HG02870 (cell line): ENCODE data around the gene CCM2.
A peak's percentile ranks its signal among the peaks of the same experiment; 100 is the strongest.
"Not testable (repeated sequence)": the region's sequence is repeated elsewhere in the genome, so short reads cannot be mapped to it uniquely, and the experiment has no call there.

Experiments
- ATAC-seq: cut with Tn5 transposase; IDR thresholded peaks from one replicate; pipeline ENCODE4 v1.9.1; 2021; ENCODE audit warnings: mild to moderate bottlenecking, moderate library complexity; ENCODE audit not compliant: unreplicated experiment

CCM2 gene

DNA sequence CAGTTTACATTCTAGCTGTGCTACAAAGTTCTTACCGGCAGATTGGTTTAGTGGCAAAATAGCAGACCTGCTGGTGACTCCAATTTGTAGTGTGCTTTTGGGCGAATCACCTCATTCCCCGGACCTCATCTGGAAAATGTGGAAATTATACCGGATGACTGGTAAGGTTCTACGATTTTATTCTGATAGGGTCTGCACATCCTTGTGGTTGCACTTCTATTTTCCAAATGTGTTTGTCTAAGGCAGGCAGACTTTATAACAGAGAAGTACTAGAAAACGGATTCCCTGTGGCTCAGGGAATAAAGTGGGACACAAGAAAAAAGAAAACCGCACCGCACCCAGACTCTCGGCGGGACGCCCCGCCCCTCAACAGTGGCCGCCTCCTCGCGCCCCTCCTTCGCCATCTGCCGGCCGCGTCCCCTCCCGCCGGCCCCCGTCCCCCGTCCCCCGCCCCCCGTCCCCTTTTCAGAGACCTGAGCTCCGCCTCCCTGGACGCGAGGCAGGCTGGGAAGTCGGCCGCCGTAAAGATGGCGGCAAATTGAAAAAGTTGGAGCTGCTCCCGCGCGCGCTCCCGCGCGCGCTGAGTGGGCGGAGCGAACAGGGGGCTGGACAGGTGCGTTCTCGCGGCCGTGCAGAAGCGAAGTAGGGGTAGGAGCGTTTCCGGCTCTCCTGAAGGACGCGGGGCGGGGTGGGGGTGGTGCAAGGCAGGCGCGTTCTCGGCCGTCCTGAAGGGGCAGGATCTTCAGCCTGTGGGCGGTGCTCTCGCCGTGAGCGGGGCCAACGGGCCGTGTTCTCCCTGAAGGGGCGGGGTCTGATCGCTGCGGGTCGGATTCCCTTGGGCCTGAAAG lies 532 bp upstream of the CCM2 start:
- peak; percentile 63 for ATAC-seq

DNA sequence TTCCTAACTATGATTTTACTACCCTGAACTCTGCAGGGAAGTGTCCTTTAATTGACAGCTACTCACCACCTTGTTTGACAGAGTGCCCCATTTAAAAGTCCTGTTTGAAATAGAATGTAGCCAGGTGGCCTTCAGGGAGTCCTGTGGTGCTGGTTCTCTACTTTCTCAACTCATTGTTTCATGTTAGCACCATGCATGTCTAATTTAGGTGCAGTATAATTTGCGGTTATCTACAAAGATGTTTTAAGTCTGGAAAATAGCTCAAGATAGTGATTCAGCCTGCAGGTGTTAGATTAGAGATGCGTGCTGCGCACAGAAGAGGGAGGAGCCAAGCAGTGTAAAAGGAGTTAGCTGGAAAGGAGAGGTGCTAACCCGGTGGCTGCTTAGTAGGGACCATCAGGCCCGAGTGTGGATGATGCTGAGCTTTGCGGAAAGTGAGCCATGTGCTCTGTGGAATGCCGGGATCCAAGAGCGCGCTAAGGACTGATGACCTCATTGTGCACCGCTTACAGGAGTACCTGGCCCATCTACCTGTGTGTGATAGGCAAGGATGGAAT lies 1.2 kb downstream of the CCM2 start:
- ATAC-seq: peak; percentile 37

- no peak for ATAC-seq
Observed at GRCh38 chr7:45001826-45002225, 1.8 kb downstream of the CCM2 start.

DNA sequence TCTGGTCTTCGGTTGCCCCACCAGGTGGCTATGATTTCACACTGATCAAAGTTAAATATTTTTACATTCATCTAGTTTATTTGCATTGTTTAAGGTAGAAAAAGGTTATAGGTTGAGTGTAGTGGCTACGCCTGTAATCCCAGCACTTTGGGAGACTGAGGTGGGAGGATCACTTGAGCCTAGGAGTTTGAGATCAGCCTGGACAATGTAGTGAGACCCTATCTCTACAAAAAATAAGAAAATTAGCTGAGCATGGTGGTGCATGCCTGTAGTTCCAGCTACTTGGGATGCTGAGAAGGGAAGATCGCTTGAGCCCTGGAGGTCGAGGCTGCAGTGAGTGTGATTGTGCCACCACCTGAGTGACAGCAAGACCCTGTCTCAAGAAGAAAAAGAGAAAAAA lies 3.8 kb downstream of the CCM2 start:
- ATAC-seq: no peak

DNA sequence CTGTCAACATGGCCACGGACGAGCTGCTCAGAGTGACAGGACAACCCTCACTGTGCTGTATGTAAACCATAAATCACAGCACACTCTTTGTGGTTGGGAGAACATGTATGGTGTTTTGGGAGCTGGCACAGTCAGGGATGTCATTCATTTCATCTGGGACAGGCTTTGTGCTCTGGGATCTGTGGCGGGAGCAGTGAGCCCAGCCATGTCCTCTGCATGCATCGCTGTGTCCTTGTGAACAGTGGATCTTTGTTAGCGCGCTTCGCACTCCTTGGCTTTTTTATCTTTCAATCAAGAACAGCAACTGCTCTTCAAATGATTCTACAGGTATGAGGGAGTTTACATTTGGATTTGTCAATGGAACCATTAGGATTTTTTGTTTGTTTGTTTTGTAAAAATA lies 7.1 kb downstream of the CCM2 start:
- no peak for ATAC-seq

GRCh38 chr7:45007571-45008328 lies 7.7 kb downstream of the CCM2 start:
- peak; percentile 69 for ATAC-seq

GRCh38 chr7:45013465-45013967 lies 13.5 kb downstream of the CCM2 start:
- ATAC-seq: no peak

DNA sequence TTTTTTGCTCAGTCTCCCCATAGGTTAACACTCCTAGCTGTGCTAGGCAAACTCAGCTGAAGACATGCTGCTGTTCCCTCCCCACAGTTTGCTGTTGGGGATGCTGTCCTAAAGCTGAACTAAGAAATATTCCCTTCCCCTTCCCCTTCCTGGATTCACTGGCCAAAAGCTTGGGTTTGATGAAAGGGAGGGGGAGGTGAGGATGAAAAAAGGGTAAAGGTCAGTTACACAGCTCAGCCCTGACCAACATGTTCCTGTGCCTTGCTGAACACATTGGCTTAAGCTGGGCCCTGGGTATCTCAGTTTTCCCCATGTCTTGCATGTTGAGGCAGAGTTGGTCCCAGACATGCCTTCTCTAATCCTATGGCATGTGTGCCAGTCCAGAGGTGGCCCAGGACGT lies 15.3 kb downstream of the CCM2 start:
- no peak for ATAC-seq

DNA sequence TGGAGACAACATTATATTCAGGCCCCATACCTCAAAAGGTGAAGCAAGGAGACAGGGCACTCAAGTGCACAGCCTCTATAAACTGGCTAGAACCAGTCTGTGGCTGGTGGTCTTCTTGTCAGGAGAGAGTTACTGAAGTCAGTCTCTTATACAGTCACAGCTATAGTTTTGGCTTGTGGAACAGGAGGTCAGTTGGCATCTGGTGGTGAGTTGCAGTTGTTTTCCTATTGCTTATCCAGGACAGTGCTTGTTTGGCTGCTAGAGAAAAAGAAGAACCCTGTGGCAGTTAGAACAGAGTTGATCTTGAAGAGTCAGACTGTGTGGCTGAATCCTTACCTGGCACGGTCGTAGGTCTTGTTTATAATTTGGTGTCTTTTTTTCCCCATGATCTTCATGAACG lies 17.3 kb downstream of the CCM2 start:
- ATAC-seq: no peak

DNA sequence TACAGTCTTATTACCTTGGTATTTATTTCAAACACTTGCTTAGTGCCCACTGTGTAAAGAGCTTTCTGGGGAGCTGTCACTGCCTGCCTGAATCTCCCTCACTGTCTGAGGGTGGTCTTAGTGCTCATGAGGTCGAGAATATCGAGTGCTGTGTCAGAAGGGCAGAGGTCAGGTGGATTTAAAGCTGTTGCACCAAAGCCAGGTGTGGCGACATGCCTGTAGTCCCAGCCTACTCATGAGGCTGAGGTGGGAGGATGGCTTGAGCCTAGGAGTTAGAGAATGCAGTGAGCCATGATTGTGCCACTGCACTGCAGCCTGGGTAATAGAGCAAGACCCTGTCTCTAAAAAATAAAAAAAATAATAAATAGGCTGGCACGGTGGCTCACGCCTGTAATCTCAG lies 20.9 kb downstream of the CCM2 start:
- ATAC-seq: no peak

- ATAC-seq: peak; percentile 65
Observed at GRCh38 chr7:45021604-45022296, 21.7 kb downstream of the CCM2 start.

GRCh38 chr7:45024126-45024744 lies 24.2 kb downstream of the CCM2 start:
- ATAC-seq: no peak

DNA sequence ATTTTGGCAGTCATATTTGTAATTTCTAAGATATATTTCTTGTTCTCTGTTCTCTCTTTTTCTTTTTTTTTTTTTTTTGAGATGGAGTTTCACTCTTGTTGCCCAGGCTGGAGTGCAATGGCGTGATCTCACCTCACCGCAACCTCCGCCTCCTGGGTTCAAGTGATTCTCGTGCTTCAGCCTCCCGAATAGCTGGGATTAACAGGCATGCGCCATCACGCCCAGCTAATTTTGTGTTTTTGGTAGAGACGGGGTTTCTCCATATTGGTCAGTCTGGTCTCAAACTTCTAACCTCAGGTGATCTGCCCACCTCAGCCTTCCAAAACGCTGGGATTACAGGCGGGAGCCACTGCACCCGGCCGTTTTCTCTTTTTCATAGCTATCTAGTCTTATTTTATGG lies 25.5 kb downstream of the CCM2 start:
- ATAC-seq: not testable (repeated sequence)

DNA sequence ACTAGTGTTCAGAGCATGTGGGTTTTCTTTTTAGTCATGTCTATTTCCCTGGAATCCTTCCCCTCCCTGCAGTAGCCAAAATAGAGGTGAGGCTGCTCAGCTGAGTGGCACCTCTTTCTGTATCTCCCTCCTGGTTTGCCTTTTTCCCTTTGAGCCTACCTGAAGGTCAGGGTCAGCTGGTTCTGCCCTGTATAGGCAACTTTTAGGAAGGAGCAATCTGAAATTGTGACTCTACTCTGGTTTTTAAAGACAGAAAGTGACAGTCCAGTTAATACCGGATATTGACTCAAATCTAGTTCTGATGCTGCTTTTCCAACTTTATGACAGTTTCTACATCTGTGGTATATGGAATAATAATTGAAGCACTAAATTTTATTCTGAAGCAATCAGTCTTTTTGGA lies 26.0 kb downstream of the CCM2 start:
- no peak for ATAC-seq

GRCh38 chr7:45026984-45027773 lies 27.2 kb downstream of the CCM2 start:
- peak; percentile 40 for ATAC-seq

DNA sequence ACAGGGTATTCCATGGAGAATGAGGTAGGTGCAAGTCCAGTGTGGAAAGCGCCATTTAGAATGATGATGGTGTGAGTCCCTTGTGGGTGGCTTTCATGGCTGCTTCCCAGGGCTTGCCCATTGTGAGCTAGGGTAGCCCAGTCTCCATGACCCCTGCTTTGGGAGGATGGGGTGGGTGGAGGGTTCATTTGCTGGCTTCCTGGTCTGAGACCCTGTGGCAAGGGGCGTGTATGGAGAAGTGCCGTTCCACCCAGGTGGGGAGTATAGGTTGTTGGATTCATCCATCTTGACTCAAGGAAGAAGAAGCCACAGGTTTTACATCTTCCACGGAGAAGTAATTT lies 27.7 kb downstream of the CCM2 start:
- ATAC-seq: no peak

DNA sequence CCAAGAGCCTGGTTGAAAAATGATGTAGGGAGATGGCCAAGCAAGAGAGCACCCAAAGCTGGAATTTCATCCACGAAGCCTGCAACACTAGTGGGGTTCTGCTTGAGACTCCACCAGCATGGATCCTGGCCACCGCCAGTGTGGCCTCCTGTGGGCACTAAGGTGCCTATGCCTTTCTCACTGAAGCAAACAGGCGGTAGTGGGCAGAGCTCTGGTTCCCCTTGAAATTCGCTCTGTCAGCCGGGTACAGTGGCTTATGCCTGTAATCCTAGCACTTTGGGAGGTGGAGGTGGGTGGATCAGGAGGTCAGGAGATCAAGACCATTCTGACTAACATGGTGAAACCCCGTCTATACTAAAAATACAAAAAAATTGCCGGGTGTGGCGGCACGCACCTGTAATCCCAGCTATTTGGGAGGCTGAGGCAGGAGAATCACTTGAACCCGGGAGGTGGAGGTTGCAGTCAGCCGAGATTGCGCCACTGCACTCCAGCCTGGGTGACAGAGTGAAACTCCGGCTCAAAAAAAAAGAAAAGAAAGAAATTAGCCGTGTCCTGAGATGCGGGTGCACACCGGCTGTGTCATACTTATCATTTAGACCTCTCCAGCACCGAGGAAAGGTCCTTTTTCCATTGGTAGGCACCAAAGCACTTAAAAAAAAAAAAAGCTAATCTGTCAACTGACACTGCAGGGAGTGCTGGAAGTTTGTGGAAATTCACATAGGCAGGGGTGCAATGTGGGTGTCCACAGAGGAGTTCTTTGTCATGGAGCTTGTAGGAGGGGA lies 28.3 kb downstream of the CCM2 start:
- no peak for ATAC-seq

GRCh38 chr7:45028920-45029344 lies 28.9 kb downstream of the CCM2 start:
- no peak for ATAC-seq

DNA sequence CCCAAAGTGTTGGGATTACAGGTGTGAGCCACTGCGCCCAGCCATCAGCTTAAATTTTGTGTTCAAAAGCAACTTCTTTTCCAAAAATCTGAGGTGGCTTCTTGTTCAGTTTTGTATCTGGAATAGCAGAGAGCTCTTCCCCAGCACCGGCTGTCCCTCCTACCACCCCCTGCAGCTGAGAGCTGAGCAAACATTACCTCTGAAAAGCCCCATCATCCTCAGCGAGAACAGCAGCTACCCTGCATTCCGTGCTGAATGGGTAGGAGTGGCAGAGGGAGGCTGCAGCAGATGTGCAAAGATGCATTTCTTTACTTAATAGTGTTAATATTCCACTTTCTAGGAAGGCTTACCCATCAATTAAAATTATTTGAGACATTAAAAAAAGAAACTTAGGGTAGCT lies 31.8 kb downstream of the CCM2 start:
- no peak for ATAC-seq
